GM21447 (cell line): ENCODE measurements around the gene DUSP1.
"Not testable (repeated sequence)": the region's sequence is repeated elsewhere in the genome, so short reads cannot be mapped to it uniquely, and the experiment has no call there.

Experiments used
- ATAC-seq: cut with Tn5 transposase; IDR thresholded peaks from one replicate; pipeline ENCODE4 v1.9.1; 2021; ENCODE audit not compliant: unreplicated experiment

DUSP1 gene

DNA sequence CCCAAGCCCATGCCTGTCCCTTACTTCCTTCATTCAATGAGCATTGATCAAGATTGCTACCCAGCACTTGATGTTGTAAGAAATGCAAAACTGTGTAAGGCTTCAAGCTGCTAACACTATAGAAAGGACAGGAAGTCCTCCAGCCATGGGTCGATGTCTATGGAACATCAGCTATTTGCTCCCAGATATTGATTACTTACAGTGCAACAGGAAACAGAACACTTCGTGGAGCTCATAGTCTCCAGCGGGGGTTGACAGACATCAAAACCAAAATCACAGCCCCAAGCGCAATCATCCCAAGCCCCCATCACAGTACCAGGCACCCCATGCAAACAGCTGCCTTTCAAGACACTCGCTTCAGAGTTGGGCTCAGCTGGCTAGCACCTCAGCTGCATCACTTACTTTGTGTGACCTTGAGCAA, 26.8 kb upstream of the DUSP1 start:
- ATAC-seq, result no peak

GRCh38 chr5:172796306-172796705, 25.3 kb upstream of the DUSP1 start:
- no peak for ATAC-seq

DNA sequence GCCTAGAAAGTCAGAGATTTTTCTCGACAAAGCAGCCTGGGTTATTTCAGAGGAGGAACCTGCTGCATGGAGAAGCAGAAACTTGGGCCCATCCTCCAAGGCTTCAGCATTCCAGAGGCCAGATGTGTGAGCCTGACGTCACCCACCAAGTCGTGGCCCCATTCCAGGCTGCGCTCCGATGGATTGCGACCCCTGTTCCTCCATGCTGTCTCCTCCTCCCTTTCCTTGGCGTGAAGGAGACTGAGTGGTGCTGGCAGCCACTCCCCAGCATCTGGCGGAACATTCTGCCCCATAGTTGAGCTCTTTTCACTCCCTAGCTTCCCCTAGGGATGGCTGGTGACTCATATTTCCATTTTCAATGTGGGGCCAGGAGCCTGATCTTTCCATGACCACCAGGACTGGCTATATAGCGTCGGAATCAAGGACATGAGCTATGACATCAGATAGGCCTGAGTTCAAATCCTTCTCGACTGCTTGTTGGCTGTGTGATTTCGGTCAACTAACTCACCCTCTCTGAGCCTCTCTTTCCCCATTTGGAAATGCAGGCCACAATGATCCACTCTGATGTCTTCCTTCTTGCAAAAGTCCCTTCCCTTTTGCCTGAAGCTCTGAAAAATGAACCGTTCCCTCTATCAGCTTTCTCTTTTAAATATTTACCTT, 24.5 kb upstream of the DUSP1 start:
- ATAC-seq, result no peak

- ATAC-seq, result no peak
Observed at GRCh38 chr5:172793577-172794488, 22.8 kb upstream of the DUSP1 start.

DNA sequence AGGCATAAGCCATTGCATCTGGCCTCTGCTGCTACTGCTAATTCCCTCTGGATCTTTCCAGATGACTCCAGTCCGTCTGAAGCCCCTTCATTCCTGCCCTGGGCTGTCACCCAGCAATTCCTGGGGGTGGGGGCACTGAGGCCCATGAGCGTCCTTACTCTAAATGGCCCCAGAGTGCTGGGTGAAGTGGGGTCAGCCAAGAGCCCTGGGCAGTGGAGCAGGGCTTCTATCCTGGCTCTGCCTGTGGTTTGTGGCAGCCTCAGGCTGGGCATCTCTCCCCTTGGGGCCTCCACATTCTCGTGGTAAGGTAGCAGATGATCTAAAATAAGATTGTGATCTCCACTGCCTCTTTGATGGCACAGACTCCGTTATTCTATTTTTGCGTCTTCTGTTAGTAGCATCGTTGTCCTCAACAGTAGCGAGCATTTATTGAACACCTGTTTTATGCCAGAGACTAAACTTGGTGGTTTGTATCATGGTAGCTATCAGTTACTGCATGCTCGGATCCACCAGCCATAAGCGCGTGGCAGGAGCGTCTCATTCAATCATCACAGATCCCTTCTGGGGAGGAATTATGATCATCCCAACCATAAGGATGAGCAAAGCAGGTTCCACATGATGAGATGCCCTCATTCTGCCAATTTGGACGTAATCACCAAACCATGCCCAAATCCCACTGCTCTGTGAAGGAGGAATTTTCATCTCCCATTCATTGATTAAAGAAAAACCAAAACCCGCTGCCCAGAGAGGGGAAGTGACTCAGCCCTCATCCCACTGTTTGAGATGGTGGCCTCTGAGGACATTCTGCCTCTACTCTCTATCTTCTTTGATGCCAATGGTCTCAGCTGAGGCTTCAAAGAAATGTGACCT, 21.9 kb upstream of the DUSP1 start:
- ATAC-seq, result no peak

DNA sequence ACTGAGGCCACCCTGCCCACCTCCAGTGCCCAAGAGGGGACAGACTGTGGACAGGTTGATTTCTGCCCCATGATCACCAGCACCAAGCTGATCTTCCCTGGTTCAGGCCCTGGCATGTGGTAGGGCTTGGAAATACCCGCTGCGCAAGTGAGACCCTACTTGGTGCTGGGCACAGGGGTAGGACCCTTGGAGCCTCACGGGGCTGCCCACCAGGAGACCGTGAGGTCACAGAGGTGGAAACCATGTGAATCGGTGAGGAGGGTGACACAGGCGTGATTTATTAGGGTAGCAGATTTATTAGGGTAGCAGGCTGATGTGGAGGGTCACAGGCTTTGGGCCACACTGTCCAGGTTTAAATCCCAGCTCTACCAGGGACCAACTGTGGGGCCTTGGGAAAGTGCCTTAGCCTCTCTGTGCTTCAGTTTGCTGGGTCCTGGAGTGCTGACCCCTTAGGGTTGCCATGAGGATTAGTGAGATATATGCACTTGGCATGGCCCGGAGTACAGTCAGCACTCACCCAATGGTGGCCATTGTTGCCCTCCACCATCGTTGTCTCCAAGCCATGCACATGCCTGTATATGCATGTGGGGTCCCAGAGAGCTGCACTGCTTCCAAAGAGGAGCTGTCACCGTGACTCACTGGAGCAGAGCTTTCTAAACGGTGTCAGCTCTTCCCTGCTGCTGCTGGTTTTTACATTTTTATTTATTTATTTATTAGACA, 20.9 kb upstream of the DUSP1 start:
- ATAC-seq, result no peak

- no peak for ATAC-seq
Observed at GRCh38 chr5:172791286-172791685, 20.3 kb upstream of the DUSP1 start.

- ATAC-seq, result no peak
Observed at GRCh38 chr5:172790496-172790889, 19.5 kb upstream of the DUSP1 start.

GRCh38 chr5:172789687-172790495, 18.9 kb upstream of the DUSP1 start:
- ATAC-seq, result no peak

GRCh38 chr5:172788771-172789686, 18.0 kb upstream of the DUSP1 start:
- ATAC-seq, result no peak

GRCh38 chr5:172787538-172787937, 16.5 kb upstream of the DUSP1 start:
- not testable (repeated sequence) for ATAC-seq

DNA sequence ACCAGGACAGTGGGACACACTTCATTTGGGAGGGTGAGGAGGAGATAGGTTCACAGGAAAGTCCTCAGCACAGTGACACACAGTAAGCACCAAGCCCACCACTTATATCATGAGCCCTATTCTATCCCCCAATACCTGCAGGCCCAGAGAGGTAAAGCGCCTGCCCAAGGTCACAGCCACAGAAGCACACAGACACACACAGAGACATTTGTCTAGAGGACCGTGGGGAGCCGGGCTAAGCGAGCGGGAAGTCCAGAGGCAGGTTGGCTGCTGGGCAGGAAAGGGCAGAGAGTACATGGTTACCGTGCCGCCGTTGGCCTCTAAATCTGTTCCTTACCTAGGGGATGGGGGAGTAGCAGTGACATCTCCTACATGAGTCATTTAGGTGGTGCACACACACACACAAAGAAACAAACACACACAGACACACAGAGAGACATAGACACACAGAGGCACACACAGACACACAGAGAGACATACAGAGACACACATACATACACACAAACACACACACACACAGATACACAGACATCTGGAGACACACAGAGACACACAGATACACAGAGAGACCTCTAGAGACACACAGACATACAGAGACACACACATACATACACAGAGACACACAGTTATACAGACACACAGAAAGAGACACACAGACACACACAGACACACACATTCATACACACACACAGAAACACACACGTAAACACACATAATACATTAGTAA, 15.9 kb upstream of the DUSP1 start:
- no peak for ATAC-seq

- no peak for ATAC-seq
Observed at GRCh38 chr5:172785429-172786088, 14.6 kb upstream of the DUSP1 start.

DNA sequence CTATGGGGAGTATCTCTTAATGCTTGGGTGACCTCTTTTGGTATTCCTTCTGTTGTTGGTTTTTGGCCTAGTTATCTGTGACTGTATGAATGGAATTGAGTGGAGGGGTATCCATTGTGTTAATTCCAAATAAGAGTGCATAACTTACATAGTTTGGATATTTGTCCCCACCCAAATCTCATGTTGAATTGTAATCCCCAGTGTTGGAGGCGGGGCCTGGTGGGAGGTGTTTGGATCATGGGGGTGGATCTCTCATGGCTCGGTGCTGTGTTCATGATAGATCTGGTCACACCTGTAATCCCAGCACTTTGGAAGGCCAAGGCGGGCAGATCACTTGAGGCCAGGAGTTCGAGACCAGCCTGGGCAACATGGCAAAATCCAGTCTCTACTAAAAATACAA, 13.2 kb upstream of the DUSP1 start:
- not testable (repeated sequence) for ATAC-seq

DNA sequence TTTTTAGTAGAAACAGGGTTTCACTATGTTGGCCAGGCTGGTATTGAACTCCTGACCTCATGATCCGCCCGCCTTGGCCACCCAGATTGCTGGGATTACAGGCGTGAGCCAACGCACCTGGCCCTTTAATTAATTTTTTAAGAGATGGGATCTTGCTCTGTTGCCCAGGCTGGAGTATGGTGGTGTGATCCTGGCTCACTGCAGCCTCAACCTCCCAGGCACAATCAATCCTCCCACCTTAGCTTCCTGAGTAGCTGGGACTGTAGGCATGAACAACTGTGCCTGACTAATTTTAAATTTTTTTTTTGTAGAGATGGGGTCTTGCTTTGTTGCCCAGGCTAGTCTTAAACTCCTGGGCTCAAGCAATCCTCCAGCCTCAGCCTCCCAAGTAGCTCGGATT, 12.3 kb upstream of the DUSP1 start:
- ATAC-seq, result not testable (repeated sequence)

DNA sequence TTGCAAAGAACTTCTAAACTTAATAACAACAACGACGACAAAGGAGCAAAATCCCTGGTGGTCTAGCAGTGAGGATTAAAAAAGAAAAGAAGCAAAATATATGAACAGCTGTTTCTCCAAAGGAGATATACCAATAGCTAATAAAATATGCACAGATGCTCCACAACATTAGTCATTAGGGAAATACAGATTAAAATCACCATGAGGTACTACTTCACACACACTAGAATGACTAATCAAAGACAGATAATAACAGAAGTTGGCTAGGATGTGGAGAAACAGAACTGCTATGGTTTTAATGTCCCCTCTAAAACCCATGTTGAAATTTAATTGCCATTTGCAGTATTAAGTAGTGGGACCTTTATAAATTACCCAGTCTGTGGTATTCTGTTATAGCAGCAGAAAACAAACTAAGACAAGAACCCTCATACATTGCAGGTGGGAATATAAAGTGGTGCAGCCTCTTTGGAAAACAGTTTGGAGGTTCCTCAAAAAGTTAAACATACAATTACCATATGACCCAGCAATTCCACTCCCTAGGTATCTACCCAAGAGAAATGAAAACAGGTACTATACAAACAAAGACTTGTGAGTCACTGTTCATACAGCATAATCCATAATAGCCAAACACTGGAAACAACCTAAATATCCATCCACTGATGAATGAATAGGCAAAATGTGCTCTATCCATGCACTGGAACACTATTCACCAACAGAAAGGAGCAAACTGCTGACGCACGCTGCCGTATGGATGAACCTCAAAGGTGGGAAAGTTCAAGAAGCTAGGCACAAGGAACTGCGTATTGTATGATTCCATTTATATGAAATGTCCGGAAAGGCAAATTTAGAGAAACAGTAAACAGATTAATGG, 11.4 kb upstream of the DUSP1 start:
- ATAC-seq, result no peak
